ENCODE results near the gene MAP1B. TPM values are rescaled to one million over a fixed set of nuclear protein-coding genes. Genes with fewer than 3 reads are reported as not detected.

Gene MAP1B
- polyA plus RNA-seq, 2 of the 4 experiments (the other 2 are of a cell fraction) = 40.2 to 73.0 TPM

- Histone ChIP-seq H3K4me2 (no peak overlapping the region), H3K27ac (no peak overlapping the region), H3K4me1 (no peaks in the 10 kb centered on the region; the same call in 2 of the 3 replicates), H3K4me3 (no peak overlapping the region), H3K9me3 (no peaks in the 10 kb centered on the region)
- no peak for DNase-seq (ENCODE audit: low read depth in 1 of 2, low spot score in 1 of 2)
- CTCF ChIA-PET = interaction anchor here (0.8 to 2.3 kb wide), 2 partner anchors 15 to 120 kb away, joined by 3 to 9 read pairs; no protein-coding TSS in a partner anchor
- TF ChIP-seq HEYL (CRISPR knock-in tag; IDR thresholded peaks at IDR 0.05) (no peak), CBX8 (IDR thresholded peaks at IDR 0.05) (no peak), HDAC2 (IDR thresholded peaks at IDR 0.05) (no peak)
- POLR2A ChIA-PET = no interaction called here
- no peak for FAIRE-seq
- no peak for ATAC-seq
- WGBS (ENCODE audit: missing lambda C conversion rate) = 94% methylated on average over 2 of the region's 2 CpGs
Observed at GRCh38 chr5:72188166-72188565, 80.9 kb downstream of the MAP1B start.

- no peak for DNase-seq (ENCODE audit: low read depth in 1 of 2, low spot score in 1 of 2)
- Histone ChIP-seq H3K4me2 (no peak overlapping the region), H3K9me3 (no peaks in the 10 kb centered on the region), H3K4me3 (no peak overlapping the region), H3K27ac (no peak overlapping the region), H3K4me1 (no peaks in the 10 kb centered on the region)
- 97% methylated on average over 2 of the region's 2 CpGs for WGBS (ENCODE audit: missing lambda C conversion rate)
- TF ChIP-seq ATOH8 (CRISPR knock-in tag; IDR thresholded peaks at IDR 0.05; ENCODE audit: low read depth) (no peak), CHD2 (IDR thresholded peaks at IDR 0.05; ENCODE audit: low read length, partially characterized antibody) (no peak), POLR2AphosphoS2 (conservative IDR thresholded peaks at IDR 0.05; ENCODE audit: low read length) (no peak), CBX2 (IDR thresholded peaks at IDR 0.05; ENCODE audit: borderline replicate concordance, low read depth) (no peak), FOSB (CRISPR knock-in tag; IDR thresholded peaks at IDR 0.05) (no peak), KDM5A (IDR thresholded peaks at IDR 0.05) (no peak), MAZ (IDR thresholded peaks at IDR 0.05; ENCODE audit: borderline replicate concordance, low read depth, low read length) (no peak), ELK1 (IDR thresholded peaks at IDR 0.05; ENCODE audit: low read depth, low read length) (no peak), CEBPB (IDR thresholded peaks at IDR 0.05) (no peak), KDM1A (IDR thresholded peaks at IDR 0.05; ENCODE audit: low read depth) (no peak), TP53 (CRISPR knock-in tag; IDR thresholded peaks at IDR 0.05) (no peak), CTCF (IDR thresholded peaks at IDR 0.05) (no peak), BHLHE40 (IDR thresholded peaks at IDR 0.05; ENCODE audit: low read depth, low read length) (no peak), NFE2L2 (conservative IDR thresholded peaks at IDR 0.05; ENCODE audit: low read length) (no peak), RARB (CRISPR knock-in tag; IDR thresholded peaks at IDR 0.05) (no peak), USF2 (IDR thresholded peaks at IDR 0.05) (no peak), GATA3 (IDR thresholded peaks at IDR 0.05; ENCODE audit: borderline replicate concordance) (no peak), HOXA7 (CRISPR knock-in tag; IDR thresholded peaks at IDR 0.05) (no peak), NPAS2 (CRISPR knock-in tag; IDR thresholded peaks at IDR 0.05; ENCODE audit: borderline replicate concordance) (no peak)
- ATAC-seq = no peak
- ChIA-PET POLR2A (no interaction called here), CTCF (no interaction called here)
- FAIRE-seq = no peak
Observed at GRCh38 chr5:72189146-72189545, 81.9 kb downstream of the MAP1B start.

- ATAC-seq (no peak), FAIRE-seq (no peak), DNase-seq (ENCODE audit: low read depth in 1 of 2, low spot score in 1 of 2) (no peak)
- no peaks in the 10 kb centered on the region for H3K9me3 ChIP-seq
- H3K4me1 ChIP-seq = no peaks in the 10 kb centered on the region
- TF ChIP-seq POLR2A (IDR thresholded peaks at IDR 0.05; ENCODE audit: low read length) = no peak
- ChIA-PET CTCF (no interaction called here), POLR2A (no interaction called here)
- no peak overlapping the region for H3K27ac ChIP-seq
- H3K4me2 ChIP-seq = no peak overlapping the region
- 91% methylated on average over 3 of the region's 3 CpGs for WGBS (ENCODE audit: missing lambda C conversion rate)
- no peak overlapping the region for H3K4me3 ChIP-seq
Observed at GRCh38 chr5:72191404-72191803, 84.1 kb downstream of the MAP1B start.
